Measurements from ENCODE around the gene MYMK.

- TF ChIP-seq POLR2A (IDR thresholded peaks at IDR 0.05) (no peak), CTCF (IDR thresholded peaks at IDR 0.05) (no peak)
Measured at GRCh38 chr9:133496861-133497842, 27.6 kb downstream of the MYMK start.

Measured in esophagus squamous epithelium (tissue), 4 donors.